Natural killer cell (primary cell): ENCODE results near the gene GAL. TPM values are rescaled to one million over a fixed set of nuclear protein-coding genes. Genes with fewer than 3 reads are reported as not detected.

Experiments used
- ATAC-seq, 3 donors: fragments of 150-1000 bp in 2 of 3; fragments of 200-7000 bp in 1 of 3; cut with Tn5 transposase; 1 replicate in 1 of 3; 2 replicates in 2 of 3; pipeline ENCODE4 v1.10.0; 2021; ENCODE audit warnings: mild to moderate bottlenecking in 2 of 3, moderate library complexity in 2 of 3
- DNase-seq, 2 donors: peaks; one replicate each; pipeline versions ENCODE4 v3.0.0 to v3.0.0-alpha.2; 2013 to 2021; ENCODE audit warnings: mixed read lengths in 1 of 2
- H3K27ac ChIP-seq: one replicate; pipeline ENCODE4 v1.5.1; 2013; ENCODE audit warnings: mild to moderate bottlenecking, low read length
- H3K27me3 ChIP-seq: one replicate; pipeline ENCODE4 v1.6.1; 2013; ENCODE audit warnings: low read length; ENCODE audit not compliant: control insufficient read depth, insufficient read depth
- H3K36me3 ChIP-seq: one replicate; pipeline ENCODE4 v1.6.1; 2013; ENCODE audit warnings: low read length; ENCODE audit not compliant: control insufficient read depth, insufficient read depth
- H3K4me1 ChIP-seq: one replicate; pipeline ENCODE4 v1.6.1; 2013; ENCODE audit warnings: low read length; ENCODE audit not compliant: control insufficient read depth, insufficient read depth
- H3K4me3 ChIP-seq: one replicate; pipeline ENCODE4 v1.5.1; 2013; ENCODE audit warnings: low read length
- H3K9me3 ChIP-seq: one replicate; pipeline ENCODE4 v1.6.1; 2013; ENCODE audit warnings: low read length; ENCODE audit not compliant: control insufficient read depth, insufficient read depth
- H3K27ac Mint-ChIP-seq, 2 donors: one replicate each; pipeline ENCODE4 v1.8.0; 2022; ENCODE audit warnings: mild to moderate bottlenecking in 2 of 2, mixed read lengths in 2 of 2, moderate library complexity in 1 of 2
- H3K27me3 Mint-ChIP-seq, 2 donors: one replicate each; pipeline ENCODE4 v1.8.0; 2022; ENCODE audit warnings: low read depth in 2 of 2, mixed read lengths in 2 of 2
- H3K36me3 Mint-ChIP-seq: one replicate; pipeline ENCODE4 v1.8.0; 2022; ENCODE audit warnings: mixed read lengths
- H3K4me1 Mint-ChIP-seq, 2 donors: one replicate each; pipeline ENCODE4 v1.8.0; 2022; ENCODE audit warnings: mixed read lengths in 2 of 2
- H3K4me3 Mint-ChIP-seq: one replicate; pipeline ENCODE4 v1.8.0; 2022; ENCODE audit warnings: mild to moderate bottlenecking, moderate library complexity, mixed read lengths
- H3K9me3 Mint-ChIP-seq, 2 donors: one replicate each; pipeline ENCODE4 v1.8.0; 2022; ENCODE audit warnings: mixed read lengths in 2 of 2
- CTCF ChIP-seq: fragments of 200-600 bp; IDR thresholded peaks from one replicate; pipeline ENCODE4 v1.8.0; 2022; ENCODE audit warnings: antibody characterized with exemption
- WGBS: methylation state at CpG from one replicate; pipeline ENCODE4 v1.1.7; 2013; ENCODE audit warnings: missing lambda C conversion rate; ENCODE audit not compliant: insufficient coverage; 5-methylcytosine and 5-hydroxymethylcytosine counted together
- intact Hi-C: fragments of 100-400 bp; cut with micrococcal nuclease; formaldehyde crosslinking; loops from one replicate; pipeline ENCODE4 v1.14.2; 2022
- total RNA-seq, 4 donors: library from RNA; stranded (reverse); fragments of 120-200 nt in 1 of 4; gene quantifications; one replicate each; pipeline versions ENCODE4 v1.2.3 to v1.2.4, GENCODE V29; 2013 to 2022

Gene GAL
- total RNA-seq, 3 donors from 2014 or later (not counting 1 experiment from before 2014, with no cell fraction given), result not detected

GRCh38 chr11:68721075-68721474, 36.7 kb downstream of the GAL start:
- DNase-seq, result no peak
- 55% methylated on average over 2 of the region's 2 CpGs for WGBS

GRCh38 chr11:68722143-68722542, 37.8 kb downstream of the GAL start:
- ATAC-seq (no peak), DNase-seq (no peak)
- WGBS, result 100% methylated on average over 1 of the region's 1 CpG
- Histone ChIP-seq H3K9me3 (no peaks in the 10 kb centered on the region), H3K36me3 (no peaks in the 10 kb centered on the region), H3K27me3 (no peaks in the 10 kb centered on the region), H3K4me3 (no peak overlapping the region), H3K27ac (no peak overlapping the region), H3K4me1 (no peaks in the 10 kb centered on the region)
- intact Hi-C loops, result no loop called here
- Mint-ChIP-seq H3K36me3 (peaks cover 7% of the 10 kb centered on the region), H3K27me3 (peaks cover 29 to 43% of the 10 kb centered on the region in 2 donors), H3K4me3 (no peak overlapping the region), H3K9me3 (peaks cover 3 to 8% of the 10 kb centered on the region in 2 donors), H3K4me1 (no peaks in the 10 kb centered on the region), H3K27ac (no peak overlapping the region)
- no peak for TF ChIP-seq CTCF

More at GRCh38 chr11:68721075-68721474, 36.7 kb downstream of the GAL start:
- Mint-ChIP-seq H3K27ac (no peak overlapping the region), H3K36me3 (peaks cover 7% of the 10 kb centered on the region), H3K27me3 (peaks cover 29 to 43% of the 10 kb centered on the region in 2 donors), H3K4me1 (no peaks in the 10 kb centered on the region), H3K4me3 (no peak overlapping the region), H3K9me3 (peaks cover 3 to 8% of the 10 kb centered on the region in 2 donors)
- Histone ChIP-seq H3K9me3 (no peaks in the 10 kb centered on the region), H3K4me3 (no peak overlapping the region), H3K27me3 (no peaks in the 10 kb centered on the region), H3K36me3 (no peaks in the 10 kb centered on the region), H3K27ac (no peak overlapping the region), H3K4me1 (no peaks in the 10 kb centered on the region)
- TF ChIP-seq CTCF, result no peak
- ATAC-seq, result no peak
- intact Hi-C loops, result no loop called here

- H3K27me3 ChIP-seq, result no peaks in the 10 kb centered on the region
- no peak for DNase-seq
- no peaks in the 10 kb centered on the region for H3K9me3 ChIP-seq
- no peaks in the 10 kb centered on the region for H3K4me1 ChIP-seq
- Mint-ChIP-seq H3K4me1 (no peaks in the 10 kb centered on the region), H3K36me3 (peaks cover 7% of the 10 kb centered on the region), H3K27me3 (peaks cover 29 to 38% of the 10 kb centered on the region in 2 donors), H3K9me3 (peaks cover 3 to 8% of the 10 kb centered on the region in 2 donors), H3K27ac (no peak overlapping the region), H3K4me3 (no peak overlapping the region)
- no peak overlapping the region for H3K4me3 ChIP-seq
- no peak overlapping the region for H3K27ac ChIP-seq
- no peaks in the 10 kb centered on the region for H3K36me3 ChIP-seq
- no peak for TF ChIP-seq CTCF
- WGBS, result 45% methylated on average over 2 of the region's 4 CpGs
- no peak for ATAC-seq
- intact Hi-C loops, result no loop called here
These were observed 39.9 kb downstream of the GAL start for GRCh38 chr11:68724293-68724692.

GRCh38 chr11:68727783-68728182, 43.4 kb downstream of the GAL start:
- WGBS, result 88% methylated on average over 5 of the region's 6 CpGs
- no peaks in the 10 kb centered on the region for H3K4me1 Mint-ChIP-seq
- H3K4me3 ChIP-seq, result no peak overlapping the region
- no peaks in the 10 kb centered on the region for H3K36me3 Mint-ChIP-seq
- no peaks in the 10 kb centered on the region for H3K9me3 ChIP-seq
- no peak overlapping the region for H3K4me3 Mint-ChIP-seq
- no peak for ATAC-seq
- no peak for DNase-seq
- TF ChIP-seq CTCF, result no peak
- no peaks in the 10 kb centered on the region for H3K27me3 ChIP-seq
- intact Hi-C loops, result no loop called here
- H3K9me3 Mint-ChIP-seq, result no peaks in the 10 kb centered on the region
- H3K27me3 Mint-ChIP-seq, result peaks cover 10% of the 10 kb centered on the region in 2 donors
- no peak overlapping the region for H3K27ac ChIP-seq
- H3K4me1 ChIP-seq, result no peaks in the 10 kb centered on the region
- H3K36me3 ChIP-seq, result no peaks in the 10 kb centered on the region
- H3K27ac Mint-ChIP-seq, result no peak overlapping the region
